Activated naive CD8-positive, alpha-beta T cell treated with anti-CD3 and anti-CD28 coated beads, Interleukin-2, amount 50 U/mL, for 24 hours (primary cell): ENCODE data around the gene EXOC3L4.
A peak's percentile ranks its signal among the peaks of the same experiment; 100 is the strongest.

ENCODE experiments used
- ATAC-seq: fragments of 150-1000 bp; cut with Tn5 transposase; one replicate; pipeline ENCODE4 v1.10.0; 2021
- DNase-seq: peaks from one replicate; pipeline ENCODE4 v3.0.0; 2021
- H3K27ac Mint-ChIP-seq: one replicate; pipeline ENCODE4 v1.8.0; 2021; ENCODE audit warnings: mild to moderate bottlenecking, mixed read lengths
- H3K27me3 Mint-ChIP-seq: one replicate; pipeline ENCODE4 v1.8.0; 2021; ENCODE audit warnings: mixed read lengths
- H3K36me3 Mint-ChIP-seq: one replicate; pipeline ENCODE4 v1.8.0; 2021; ENCODE audit warnings: low read depth, mixed read lengths
- H3K4me1 Mint-ChIP-seq: one replicate; pipeline ENCODE4 v1.8.0; 2021; ENCODE audit warnings: mixed read lengths
- H3K4me3 Mint-ChIP-seq: one replicate; pipeline ENCODE4 v1.8.0; 2021; ENCODE audit warnings: mild to moderate bottlenecking, moderate library complexity, mixed read lengths
- H3K9me3 Mint-ChIP-seq: one replicate; pipeline ENCODE4 v1.8.0; 2021; ENCODE audit warnings: mixed read lengths

EXOC3L4 gene

DNA sequence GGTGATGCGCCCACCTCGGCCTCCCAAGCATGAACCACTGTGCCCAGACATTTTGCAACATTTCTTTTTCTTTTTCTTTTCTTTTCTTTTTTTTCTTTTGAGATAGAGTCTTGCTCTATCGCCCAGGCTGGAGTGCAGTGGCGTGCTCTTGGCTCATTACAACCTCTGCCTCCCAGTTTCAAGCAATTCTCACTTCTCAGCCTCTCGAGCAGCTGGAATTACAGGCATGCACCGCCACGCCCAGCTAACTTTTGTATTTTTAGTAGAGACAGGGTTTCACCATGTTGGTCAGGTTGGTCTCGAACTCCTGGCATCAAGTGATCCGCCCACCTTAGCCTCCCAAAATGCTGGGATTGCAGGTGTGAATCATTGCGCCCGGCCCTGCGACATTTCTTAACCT lies 29.5 kb upstream of the EXOC3L4 start:
- Mint-ChIP-seq H3K9me3 (no peaks in the 10 kb centered on the region), H3K27me3 (peaks cover 15% of the 10 kb centered on the region), H3K4me3 (no peak overlapping the region), H3K36me3 (no peaks in the 10 kb centered on the region), H3K4me1 (no peaks in the 10 kb centered on the region), H3K27ac (no peak overlapping the region)
- DNase-seq (no peak), ATAC-seq (no peak)

DNA sequence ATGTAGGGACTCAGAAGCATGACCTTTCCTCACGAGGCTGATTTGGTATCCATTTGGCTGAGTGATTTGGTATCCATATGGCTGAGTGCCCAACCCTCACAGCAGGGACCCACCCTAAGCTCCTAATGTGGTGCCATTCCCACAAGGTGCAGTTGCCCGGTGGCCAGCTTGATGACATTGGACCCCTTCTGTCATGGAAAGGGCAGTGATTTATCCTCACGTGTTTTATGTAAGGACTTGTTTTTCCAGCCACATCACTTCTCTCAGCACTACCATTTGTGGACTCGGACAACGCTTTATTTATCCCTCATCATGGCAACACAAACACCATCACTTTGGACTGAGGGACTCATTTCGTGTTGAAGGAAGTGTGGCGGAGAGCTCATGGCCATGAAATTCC lies 28.7 kb upstream of the EXOC3L4 start:
- H3K27me3 Mint-ChIP-seq, result peaks cover 12% of the 10 kb centered on the region
- DNase-seq (no peak), ATAC-seq (no peak)
- no peak overlapping the region for H3K4me3 Mint-ChIP-seq
- no peaks in the 10 kb centered on the region for H3K9me3 Mint-ChIP-seq
- no peaks in the 10 kb centered on the region for H3K4me1 Mint-ChIP-seq
- no peaks in the 10 kb centered on the region for H3K36me3 Mint-ChIP-seq
- H3K27ac Mint-ChIP-seq, result no peak overlapping the region

DNA sequence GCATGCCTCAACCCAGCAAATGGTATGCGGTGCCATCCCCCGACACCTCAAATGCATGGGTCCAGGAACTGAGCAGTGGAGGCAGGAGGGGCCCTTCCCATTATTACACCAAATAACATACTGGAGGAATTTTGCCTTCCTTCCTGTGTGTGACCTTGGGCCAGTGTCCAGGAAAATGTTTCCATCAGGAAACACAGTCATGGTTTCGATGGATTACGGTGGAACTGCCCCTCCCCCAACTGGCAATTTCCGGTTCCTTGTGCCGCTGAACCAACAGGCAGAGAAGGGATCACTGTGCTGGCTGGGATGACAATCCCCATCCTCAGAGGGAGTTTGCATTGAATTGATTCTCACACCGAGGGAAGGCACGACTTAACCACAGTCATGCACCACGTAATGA lies 28.1 kb upstream of the EXOC3L4 start:
- DNase-seq, result no peak
- Mint-ChIP-seq H3K27me3 (peaks cover 12% of the 10 kb centered on the region), H3K9me3 (no peaks in the 10 kb centered on the region), H3K36me3 (no peaks in the 10 kb centered on the region), H3K4me3 (no peak overlapping the region), H3K27ac (no peak overlapping the region), H3K4me1 (no peaks in the 10 kb centered on the region)
- no peak for ATAC-seq

DNA sequence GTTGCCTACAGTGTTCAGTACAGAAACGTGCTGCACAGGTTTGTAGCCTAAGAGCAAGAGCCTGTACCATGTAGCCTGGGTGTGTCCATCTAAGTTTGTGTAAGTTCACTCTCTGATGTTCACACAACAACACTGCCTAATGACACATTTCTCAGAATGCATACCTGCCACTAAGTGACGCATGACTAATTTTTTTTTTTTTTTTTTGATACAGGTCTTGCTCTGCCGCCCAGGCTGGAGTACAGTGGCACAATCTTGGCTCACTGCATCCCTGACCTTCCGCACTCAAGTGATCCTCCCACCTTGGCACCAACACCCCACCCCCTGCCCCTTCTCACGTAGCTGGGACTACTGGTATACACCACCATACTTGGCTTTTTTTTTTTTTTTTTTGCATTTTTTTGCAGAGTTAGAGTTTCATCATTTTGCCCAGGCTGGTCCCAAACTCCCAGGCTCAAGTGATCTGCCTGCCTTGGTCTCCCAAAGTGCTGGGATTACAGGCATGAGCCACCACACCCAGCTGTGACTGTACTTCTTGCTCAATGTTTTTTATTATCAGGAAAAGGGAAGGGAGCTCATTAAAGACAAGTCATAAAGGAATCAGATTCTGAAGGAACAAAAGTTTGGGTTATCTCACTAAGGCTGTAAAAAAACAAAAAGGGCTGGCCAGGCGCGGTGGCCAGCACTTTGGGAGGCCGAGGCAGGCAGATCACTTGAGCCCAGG lies 27.1 kb upstream of the EXOC3L4 start:
- H3K4me3 Mint-ChIP-seq, result no peak overlapping the region
- no peaks in the 10 kb centered on the region for H3K36me3 Mint-ChIP-seq
- no peak for ATAC-seq
- no peak for DNase-seq
- no peaks in the 10 kb centered on the region for H3K4me1 Mint-ChIP-seq
- H3K9me3 Mint-ChIP-seq, result no peaks in the 10 kb centered on the region
- H3K27ac Mint-ChIP-seq, result no peak overlapping the region
- H3K27me3 Mint-ChIP-seq, result peaks cover 9% of the 10 kb centered on the region

DNA sequence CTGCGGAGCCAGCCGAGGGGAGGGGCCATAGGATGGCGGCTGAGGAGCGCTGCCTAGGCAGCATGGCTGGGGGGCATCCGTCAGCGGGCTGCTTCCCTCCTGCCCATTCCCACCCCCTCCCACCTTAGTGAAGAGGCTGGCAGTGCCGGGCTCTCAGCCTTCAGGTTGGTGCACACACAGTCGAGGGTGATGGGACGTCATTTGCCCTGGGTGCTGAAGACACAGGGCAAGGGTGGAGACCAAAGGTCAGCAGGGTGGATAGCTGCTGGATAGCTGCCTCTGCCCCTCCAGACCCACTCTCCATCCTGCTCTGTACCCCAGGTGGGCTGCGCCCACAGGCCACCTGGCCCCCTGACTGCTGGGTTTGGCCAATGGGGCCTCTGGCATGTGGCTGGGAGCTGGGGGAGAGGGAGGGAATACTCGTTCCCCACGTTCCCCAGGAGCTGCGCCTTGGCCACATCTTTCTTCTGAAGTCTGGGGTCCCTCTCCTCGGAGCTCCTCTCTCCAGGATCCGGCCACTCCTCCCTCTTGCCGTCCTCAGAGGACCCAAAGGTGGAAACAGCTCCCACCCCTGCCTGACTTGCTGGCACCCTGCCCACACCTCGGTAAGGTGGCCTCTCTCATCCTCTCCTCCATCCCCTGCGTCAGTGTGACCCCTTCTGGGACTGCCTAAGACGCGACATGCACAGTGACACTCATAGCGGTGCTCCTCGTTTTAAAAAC lies 26.0 kb upstream of the EXOC3L4 start:
- Mint-ChIP-seq H3K27me3 (peaks cover 8% of the 10 kb centered on the region), H3K27ac (no peak overlapping the region), H3K4me1 (no peaks in the 10 kb centered on the region), H3K9me3 (no peaks in the 10 kb centered on the region), H3K36me3 (no peaks in the 10 kb centered on the region), H3K4me3 (no peak overlapping the region)
- ATAC-seq (no peak), DNase-seq (no peak)

DNA sequence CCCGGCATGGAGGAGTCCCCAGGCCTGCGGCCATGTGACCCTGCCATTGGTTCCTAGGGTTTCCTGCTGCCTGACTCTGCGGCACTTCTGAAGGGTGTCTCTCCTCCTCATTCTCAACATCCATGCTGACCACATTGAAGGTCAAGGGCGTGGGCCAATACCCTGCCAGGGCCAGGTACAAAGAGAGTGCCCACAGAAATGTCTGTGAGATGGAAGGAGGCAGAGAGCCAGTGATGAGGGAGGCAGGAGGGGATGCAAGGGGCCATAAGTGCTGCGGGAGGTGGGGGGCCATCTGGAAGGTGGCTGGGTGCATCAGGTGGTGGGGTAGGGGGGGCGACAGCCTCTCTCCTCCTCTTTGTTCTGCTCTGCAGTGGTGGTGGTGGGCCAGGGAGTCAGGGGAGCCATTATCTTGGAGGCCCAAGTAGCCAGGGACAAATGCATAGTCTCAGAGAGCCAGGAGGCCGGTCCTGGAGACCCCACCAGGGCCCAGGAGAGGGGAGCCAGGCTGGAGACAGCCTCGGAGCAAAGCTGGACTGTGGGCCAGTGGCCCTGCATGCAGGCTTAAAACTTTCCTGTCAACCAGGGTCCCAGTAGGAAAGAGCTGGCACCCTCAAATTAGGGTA lies 24.2 kb upstream of the EXOC3L4 start:
- ATAC-seq (no peak), DNase-seq (no peak)
- no peaks in the 10 kb centered on the region for H3K4me1 Mint-ChIP-seq
- no peaks in the 10 kb centered on the region for H3K36me3 Mint-ChIP-seq
- peaks cover 7% of the 10 kb centered on the region for H3K27me3 Mint-ChIP-seq
- no peak overlapping the region for H3K4me3 Mint-ChIP-seq
- H3K9me3 Mint-ChIP-seq, result no peaks in the 10 kb centered on the region
- H3K27ac Mint-ChIP-seq, result no peak overlapping the region

DNA sequence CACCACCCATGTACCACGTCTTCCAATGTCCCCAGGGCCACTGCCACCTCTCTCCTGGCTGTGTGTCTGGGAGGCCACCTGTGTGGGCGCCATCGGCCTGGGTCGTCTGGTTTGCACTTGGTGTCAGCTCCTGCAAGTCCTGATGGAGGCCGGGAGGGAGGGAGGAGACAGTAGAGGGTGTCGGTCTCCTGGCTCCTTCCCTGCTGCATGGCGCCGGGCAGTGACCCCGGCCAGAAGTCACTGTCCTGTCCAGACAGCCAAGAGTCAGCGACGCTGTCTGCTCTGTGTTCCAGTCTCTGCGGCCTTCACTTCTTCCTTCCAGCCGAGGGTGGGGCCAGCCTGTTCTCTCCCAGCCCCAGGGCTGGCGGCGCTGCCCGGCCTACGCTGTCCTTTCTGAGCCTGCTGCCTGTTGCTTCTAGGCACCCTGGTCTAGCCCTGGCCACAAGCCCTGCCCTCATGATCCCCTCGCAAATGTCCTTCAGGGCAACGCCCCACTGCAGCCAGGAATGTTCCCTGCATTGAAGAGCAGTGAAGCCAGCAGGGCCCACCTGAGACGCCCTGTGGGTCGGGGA lies 23.5 kb upstream of the EXOC3L4 start:
- peaks cover 7% of the 10 kb centered on the region for H3K27me3 Mint-ChIP-seq
- ATAC-seq, result no peak

DNA sequence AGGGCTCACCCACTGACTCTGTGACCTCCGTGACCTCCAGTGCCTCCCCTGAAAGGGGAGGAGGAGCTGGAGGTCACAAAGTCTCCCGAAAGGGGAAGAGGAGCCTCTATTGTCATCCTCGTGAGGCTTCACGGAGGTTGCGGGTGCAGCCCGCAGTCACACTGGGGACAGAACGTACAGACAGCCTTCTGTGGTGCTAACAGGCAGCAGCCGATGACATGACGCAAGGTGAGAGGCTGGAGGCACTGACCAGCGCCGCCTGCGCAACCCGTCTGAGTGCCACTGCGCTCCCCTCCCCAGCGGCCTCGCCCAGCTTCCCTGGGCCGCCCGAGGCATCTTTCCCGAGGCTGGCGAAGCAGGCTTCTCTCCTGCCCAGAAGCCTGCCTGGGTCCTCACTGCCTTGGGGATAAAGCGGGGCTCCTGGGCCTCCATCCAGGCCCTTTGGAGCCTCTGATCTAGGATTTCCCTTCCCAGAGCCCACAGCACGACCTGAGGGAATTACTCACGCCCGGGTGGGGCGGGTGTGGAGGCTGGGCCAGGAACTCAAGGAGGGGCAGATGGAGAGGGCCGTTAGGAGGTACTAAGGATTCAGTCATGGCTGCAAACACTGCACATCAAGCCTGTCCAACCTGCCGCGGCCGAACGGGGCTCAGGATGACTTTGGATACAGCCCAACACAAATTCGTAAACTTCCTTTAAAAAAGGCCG lies 22.8 kb upstream of the EXOC3L4 start:
- Mint-ChIP-seq H3K9me3 (no peaks in the 10 kb centered on the region), H3K27me3 (peaks cover 7% of the 10 kb centered on the region), H3K4me1 (no peaks in the 10 kb centered on the region), H3K27ac (no peak overlapping the region), H3K4me3 (no peak overlapping the region), H3K36me3 (no peaks in the 10 kb centered on the region)
- no peak for ATAC-seq
- no peak for DNase-seq

More for the DNA sequence above, 23.5 kb upstream of the EXOC3L4 start:
- Mint-ChIP-seq H3K4me3 (no peak overlapping the region), H3K4me1 (no peaks in the 10 kb centered on the region), H3K36me3 (no peaks in the 10 kb centered on the region), H3K9me3 (no peaks in the 10 kb centered on the region), H3K27ac (no peak overlapping the region)
- DNase-seq, result no peak

DNA sequence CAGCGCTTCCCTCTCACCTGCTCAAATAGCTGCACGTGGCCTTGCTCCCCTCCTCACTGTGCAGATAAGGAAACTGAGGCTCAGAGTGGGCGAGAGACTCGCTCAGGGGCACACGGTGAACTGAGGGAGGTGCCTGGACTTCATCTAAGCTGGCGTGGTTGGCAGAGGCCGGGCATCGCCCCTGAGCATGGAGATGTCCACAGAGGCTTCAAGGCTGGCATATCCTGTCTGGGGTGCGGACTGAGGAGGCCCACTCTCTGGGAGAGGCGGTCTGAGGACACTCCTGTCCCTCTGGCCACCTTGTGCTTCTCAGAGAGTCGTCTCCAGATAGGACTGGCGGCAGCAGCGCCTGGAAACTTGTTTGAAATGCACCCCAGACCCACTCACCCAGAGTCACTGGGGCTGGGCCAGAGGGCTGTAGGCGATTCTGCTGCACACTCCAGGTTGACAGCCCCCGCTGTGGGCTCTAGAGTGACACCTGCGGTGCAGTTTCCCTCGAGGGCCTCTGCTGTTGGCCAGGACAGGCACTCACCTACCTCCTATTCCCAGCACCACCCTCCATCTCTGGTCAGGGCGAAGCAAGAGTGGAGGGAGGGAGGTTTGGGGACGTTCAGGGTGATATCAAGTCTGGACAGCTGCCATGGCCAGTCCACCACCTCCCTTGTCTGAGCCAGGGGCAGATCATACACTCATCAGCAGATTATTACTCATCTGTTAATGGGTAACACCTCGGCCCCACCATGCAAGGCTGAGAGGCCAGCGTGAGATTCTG lies 21.7 kb upstream of the EXOC3L4 start:
- Mint-ChIP-seq H3K36me3 (no peaks in the 10 kb centered on the region), H3K27me3 (peaks cover 7% of the 10 kb centered on the region), H3K4me1 (no peaks in the 10 kb centered on the region), H3K9me3 (no peaks in the 10 kb centered on the region), H3K27ac (no peak overlapping the region), H3K4me3 (no peak overlapping the region)
- no peak for ATAC-seq
- no peak for DNase-seq

DNA sequence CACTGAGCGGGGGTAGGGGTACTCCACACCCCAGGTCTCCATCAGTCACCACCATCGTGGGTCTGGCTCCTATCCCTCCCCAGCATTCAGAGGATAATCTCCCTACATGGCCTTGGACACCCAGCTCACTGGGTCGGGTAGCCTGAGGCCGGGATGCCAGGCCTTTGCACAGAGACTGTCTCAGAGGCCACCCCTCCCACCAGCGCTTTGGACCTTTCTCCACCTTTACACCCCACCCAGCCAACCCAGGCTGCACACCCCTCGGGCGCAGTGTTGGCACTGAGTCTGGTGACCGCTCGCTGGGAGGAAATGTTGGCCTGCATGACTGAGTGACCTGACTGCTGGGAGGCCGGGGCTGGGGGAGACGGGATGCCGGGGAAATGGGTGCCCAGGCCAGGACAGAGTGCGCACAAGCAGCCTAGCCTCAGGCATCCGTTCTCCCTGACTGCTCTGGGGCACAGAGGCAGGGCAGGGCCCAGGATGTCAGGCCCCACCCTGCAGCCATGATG lies 21.1 kb upstream of the EXOC3L4 start:
- Mint-ChIP-seq H3K9me3 (no peaks in the 10 kb centered on the region), H3K4me3 (no peak overlapping the region), H3K27ac (no peak overlapping the region), H3K36me3 (no peaks in the 10 kb centered on the region), H3K4me1 (no peaks in the 10 kb centered on the region), H3K27me3 (peaks cover 7% of the 10 kb centered on the region)
- ATAC-seq (no peak), DNase-seq (no peak)

DNA sequence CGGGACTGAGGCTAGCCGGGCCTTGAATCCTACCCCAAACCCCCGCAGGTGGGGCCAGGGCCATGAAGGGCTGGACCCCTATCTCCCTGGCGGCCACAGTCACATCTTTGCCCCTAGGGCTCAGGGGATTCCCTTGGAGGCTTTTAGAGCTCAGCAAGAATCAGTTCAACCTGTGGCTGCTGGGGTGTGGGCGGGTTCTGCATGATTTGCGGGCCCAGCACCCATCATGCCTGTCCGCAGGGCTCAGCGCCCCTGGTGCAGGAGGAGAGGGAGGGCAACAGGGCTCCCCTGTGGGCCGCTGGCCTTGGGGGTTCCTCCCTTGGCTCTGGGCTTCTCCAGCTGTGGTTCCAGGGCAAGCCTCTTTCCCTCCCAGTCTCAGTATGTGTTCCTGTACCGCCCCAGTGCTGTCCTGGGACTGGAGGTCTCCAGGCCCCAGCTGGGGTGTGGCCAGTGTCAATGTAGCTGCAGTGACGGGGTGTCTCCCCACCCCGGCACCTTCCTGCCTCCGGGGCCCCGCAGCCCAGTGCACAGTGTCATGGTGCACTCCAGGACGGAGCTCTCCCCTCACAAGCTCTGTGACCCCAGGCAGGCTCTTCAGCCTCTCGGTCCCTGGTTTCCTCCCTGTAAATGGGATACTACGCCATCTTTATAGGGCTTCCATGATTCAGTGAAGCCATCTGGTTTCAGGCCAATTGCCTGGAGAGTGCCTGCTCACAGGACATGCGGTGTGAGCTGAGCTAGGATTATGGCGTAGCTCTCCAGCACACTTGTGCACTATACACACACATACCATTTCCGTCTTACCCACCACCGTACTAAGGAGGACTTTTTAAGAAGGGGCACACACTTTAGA lies 20.4 kb upstream of the EXOC3L4 start:
- Mint-ChIP-seq H3K27me3 (peaks cover 7% of the 10 kb centered on the region), H3K4me3 (no peak overlapping the region), H3K4me1 (no peaks in the 10 kb centered on the region), H3K27ac (no peak overlapping the region), H3K36me3 (no peaks in the 10 kb centered on the region), H3K9me3 (no peaks in the 10 kb centered on the region)
- DNase-seq (no peak), ATAC-seq (no peak)

DNA sequence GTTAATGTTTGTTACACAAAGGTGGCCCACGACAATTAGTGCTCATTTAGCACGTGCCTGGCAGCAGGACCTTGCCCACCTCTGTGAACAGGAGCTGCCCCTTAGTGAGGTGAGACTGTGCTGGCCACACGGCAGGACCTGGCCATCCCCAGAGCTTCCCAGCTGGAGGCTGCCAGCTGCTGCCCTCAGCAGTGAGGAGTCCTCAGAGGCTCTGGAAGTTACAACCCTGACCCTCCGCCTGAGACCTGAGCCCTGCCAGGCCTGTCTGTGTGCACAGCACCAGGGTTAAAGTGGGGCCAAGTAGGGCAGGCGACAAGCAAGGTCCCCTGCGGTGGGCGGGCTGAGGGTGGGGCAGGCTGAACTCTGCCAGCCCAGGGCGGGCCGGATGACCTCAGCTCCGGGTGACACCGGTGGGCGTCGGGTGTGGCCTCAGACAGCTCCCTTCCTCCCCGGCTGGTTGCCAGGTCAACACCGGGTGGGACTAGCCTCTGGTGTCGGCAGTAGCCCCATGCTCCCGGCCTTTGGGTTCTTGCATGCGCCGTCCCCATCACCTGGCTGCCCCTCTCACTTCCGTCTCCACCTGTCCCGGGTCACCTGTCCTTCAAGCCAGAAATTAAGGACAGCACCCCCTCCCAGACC lies 19.7 kb upstream of the EXOC3L4 start:
- peak; percentile 29 for ATAC-seq
- Mint-ChIP-seq H3K27me3 (peaks cover 5% of the 10 kb centered on the region), H3K9me3 (no peaks in the 10 kb centered on the region), H3K4me3 (peak overlapping the region; percentile 14), H3K4me1 (no peaks in the 10 kb centered on the region), H3K36me3 (no peaks in the 10 kb centered on the region), H3K27ac (no peak overlapping the region)
- peak; percentile 44 for DNase-seq

DNA sequence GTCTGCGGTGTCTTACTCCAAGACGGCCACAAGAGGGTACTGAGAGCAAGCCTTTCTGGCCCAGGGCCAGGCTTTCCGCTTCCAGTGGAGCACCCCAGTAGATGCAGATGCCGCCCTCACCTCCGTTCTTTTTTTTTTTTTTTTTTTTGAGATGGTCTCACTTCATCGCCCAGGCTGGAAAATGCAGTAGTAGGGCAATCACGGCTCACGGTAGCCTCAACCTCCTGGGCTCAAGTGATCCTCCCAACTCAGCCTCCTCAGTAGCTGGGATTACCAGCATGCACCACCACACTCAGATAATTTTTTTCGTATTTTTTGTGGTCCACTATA lies 16.1 kb upstream of the EXOC3L4 start:
- ATAC-seq, result peak; percentile 61
- DNase-seq, result peak; percentile 72
- Mint-ChIP-seq H3K27me3 (peaks cover 5% of the 10 kb centered on the region), H3K4me1 (no peaks in the 10 kb centered on the region), H3K4me3 (no peak overlapping the region), H3K9me3 (no peaks in the 10 kb centered on the region), H3K27ac (no peak overlapping the region), H3K36me3 (no peaks in the 10 kb centered on the region)
